ENCODE data around the gene NUMA1. TPM values are rescaled to one million over a fixed set of nuclear protein-coding genes. Genes with fewer than 3 reads are reported as not detected.
A peak's percentile ranks its signal among the peaks of the same experiment; 100 is the strongest.

The NUMA1 gene
- total RNA-seq, 1 donor from 2014 or later, result 177 TPM

GRCh38 chr11:72004515-72005346 lies 75.6 kb downstream of the NUMA1 start:
- Histone ChIP-seq H3K4me3 (ENCODE audit: low read length in 3 of 3) (no peak overlapping the region), H3K27ac (ENCODE audit: low read depth, low read length) (peak overlapping the region; percentile 30), H3K36me3 (ENCODE audit: control insufficient read depth in 3 of 3, insufficient read depth in 3 of 3, low read length in 3 of 3) (peaks cover 86 to 92% (median 88%) of the 10 kb centered on the region in 3 donors), H3K27me3 (ENCODE audit: control insufficient read depth in 3 of 3, insufficient read depth in 3 of 3, low read length in 3 of 3) (no peaks in the 10 kb centered on the region), H3K9ac (ENCODE audit: low read depth in 1 of 3, low read length in 3 of 3) (peak overlapping the region in 1 of 3 donors; percentile 40), H3K9me3 (ENCODE audit: control insufficient read depth in 3 of 3, low read length in 3 of 3) (no peaks in the 10 kb centered on the region), H3K4me1 (ENCODE audit: control insufficient read depth in 3 of 3, insufficient read depth in 3 of 3, low read length in 3 of 3) (peaks cover 20 to 28% (median 20%) of the 10 kb centered on the region in 3 donors)

GRCh38 chr11:72003776-72004171 lies 76.6 kb downstream of the NUMA1 start:
- Histone ChIP-seq H3K4me1 (ENCODE audit: control insufficient read depth in 3 of 3, insufficient read depth in 3 of 3, low read length in 3 of 3) (peaks cover 28 to 37% (median 28%) of the 10 kb centered on the region in 3 donors), H3K27ac (ENCODE audit: low read depth, low read length) (no peak overlapping the region), H3K36me3 (ENCODE audit: control insufficient read depth in 3 of 3, insufficient read depth in 3 of 3, low read length in 3 of 3) (peaks cover 77 to 83% (median 79%) of the 10 kb centered on the region in 3 donors), H3K27me3 (ENCODE audit: control insufficient read depth in 3 of 3, insufficient read depth in 3 of 3, low read length in 3 of 3) (no peaks in the 10 kb centered on the region), H3K9ac (ENCODE audit: low read depth in 1 of 3, low read length in 3 of 3) (peak overlapping the region in 1 of 3 donors; percentile 33), H3K4me3 (ENCODE audit: low read length in 3 of 3) (no peak overlapping the region), H3K9me3 (ENCODE audit: control insufficient read depth in 3 of 3, low read length in 3 of 3) (no peaks in the 10 kb centered on the region)

- Histone ChIP-seq H3K4me1 (ENCODE audit: control insufficient read depth in 3 of 3, insufficient read depth in 3 of 3, low read length in 3 of 3) (peaks cover 28 to 44% (median 28%) of the 10 kb centered on the region in 3 donors), H3K9me3 (ENCODE audit: control insufficient read depth in 3 of 3, low read length in 3 of 3) (no peaks in the 10 kb centered on the region), H3K36me3 (ENCODE audit: control insufficient read depth in 3 of 3, insufficient read depth in 3 of 3, low read length in 3 of 3) (peaks cover 72 to 76% (median 73%) of the 10 kb centered on the region in 3 donors), H3K4me3 (ENCODE audit: low read length in 3 of 3) (no peak overlapping the region), H3K9ac (ENCODE audit: low read depth in 1 of 3, low read length in 3 of 3) (no peak overlapping the region), H3K27me3 (ENCODE audit: control insufficient read depth in 3 of 3, insufficient read depth in 3 of 3, low read length in 3 of 3) (no peaks in the 10 kb centered on the region), H3K27ac (ENCODE audit: low read depth, low read length) (no peak overlapping the region)
These were observed 77.2 kb downstream of the NUMA1 start for GRCh38 chr11:72002841-72003775.

GRCh38 chr11:72001834-72002591 lies 78.3 kb downstream of the NUMA1 start:
- peaks cover 61 to 66% (median 62%) of the 10 kb centered on the region in 3 donors for H3K36me3 ChIP-seq (ENCODE audit: control insufficient read depth in 3 of 3, insufficient read depth in 3 of 3, low read length in 3 of 3)
- no peak overlapping the region for H3K4me3 ChIP-seq (ENCODE audit: low read length in 3 of 3)
- H3K9me3 ChIP-seq (ENCODE audit: control insufficient read depth in 3 of 3, low read length in 3 of 3), result no peaks in the 10 kb centered on the region
- no peaks in the 10 kb centered on the region for H3K27me3 ChIP-seq (ENCODE audit: control insufficient read depth in 3 of 3, insufficient read depth in 3 of 3, low read length in 3 of 3)
- H3K4me1 ChIP-seq (ENCODE audit: control insufficient read depth in 3 of 3, insufficient read depth in 3 of 3, low read length in 3 of 3), result peaks cover 29 to 55% (median 33%) of the 10 kb centered on the region in 3 donors
- no peak overlapping the region for H3K9ac ChIP-seq (ENCODE audit: low read depth in 1 of 3, low read length in 3 of 3)
- no peak overlapping the region for H3K27ac ChIP-seq (ENCODE audit: low read depth, low read length)

GRCh38 chr11:72001285-72001684 lies 79.1 kb downstream of the NUMA1 start:
- H3K36me3 ChIP-seq (ENCODE audit: control insufficient read depth in 3 of 3, insufficient read depth in 3 of 3, low read length in 3 of 3), result peaks cover 54 to 59% (median 56%) of the 10 kb centered on the region in 3 donors
- peaks cover 33 to 60% (median 33%) of the 10 kb centered on the region in 3 donors for H3K4me1 ChIP-seq (ENCODE audit: control insufficient read depth in 3 of 3, insufficient read depth in 3 of 3, low read length in 3 of 3)
- no peaks in the 10 kb centered on the region for H3K9me3 ChIP-seq (ENCODE audit: control insufficient read depth in 3 of 3, low read length in 3 of 3)
- H3K27me3 ChIP-seq (ENCODE audit: control insufficient read depth in 3 of 3, insufficient read depth in 3 of 3, low read length in 3 of 3), result no peaks in the 10 kb centered on the region
- no peak overlapping the region for H3K27ac ChIP-seq (ENCODE audit: low read depth, low read length)
- no peak overlapping the region for H3K4me3 ChIP-seq (ENCODE audit: low read length in 3 of 3)
- H3K9ac ChIP-seq (ENCODE audit: low read depth in 1 of 3, low read length in 3 of 3), result no peak overlapping the region

GRCh38 chr11:72000202-72000867 lies 80.0 kb downstream of the NUMA1 start:
- Histone ChIP-seq H3K4me1 (ENCODE audit: control insufficient read depth in 3 of 3, insufficient read depth in 3 of 3, low read length in 3 of 3) (peaks cover 24 to 52% (median 29%) of the 10 kb centered on the region in 3 donors), H3K27ac (ENCODE audit: low read depth, low read length) (peak overlapping the region; percentile 76), H3K36me3 (ENCODE audit: control insufficient read depth in 3 of 3, insufficient read depth in 3 of 3, low read length in 3 of 3) (peaks cover 48 to 54% (median 49%) of the 10 kb centered on the region in 3 donors), H3K4me3 (ENCODE audit: low read length in 3 of 3) (no peak overlapping the region), H3K27me3 (ENCODE audit: control insufficient read depth in 3 of 3, insufficient read depth in 3 of 3, low read length in 3 of 3) (no peaks in the 10 kb centered on the region), H3K9ac (ENCODE audit: low read depth in 1 of 3, low read length in 3 of 3) (peak overlapping the region in 2 of 3 donors; percentile 45 to 55), H3K9me3 (ENCODE audit: control insufficient read depth in 3 of 3, low read length in 3 of 3) (no peaks in the 10 kb centered on the region)

GRCh38 chr11:71999798-72000197 lies 80.5 kb downstream of the NUMA1 start:
- Histone ChIP-seq H3K27ac (ENCODE audit: low read depth, low read length) (peak overlapping the region; percentile 76), H3K4me3 (ENCODE audit: low read length in 3 of 3) (peak overlapping the region; percentile 10 to 41 (median 30))

GRCh38 chr11:71999362-71999761 lies 81.0 kb downstream of the NUMA1 start:
- no peaks in the 10 kb centered on the region for H3K9me3 ChIP-seq (ENCODE audit: control insufficient read depth in 3 of 3, low read length in 3 of 3)
- H3K27me3 ChIP-seq (ENCODE audit: control insufficient read depth in 3 of 3, insufficient read depth in 3 of 3, low read length in 3 of 3), result no peaks in the 10 kb centered on the region
- H3K36me3 ChIP-seq (ENCODE audit: control insufficient read depth in 3 of 3, insufficient read depth in 3 of 3, low read length in 3 of 3), result peaks cover 39 to 44% (median 40%) of the 10 kb centered on the region in 3 donors
- H3K27ac ChIP-seq (ENCODE audit: low read depth, low read length), result peak overlapping the region; percentile 76
- peak overlapping the region; percentile 45 to 49 (median 48) for H3K4me3 ChIP-seq (ENCODE audit: low read length in 3 of 3)
- peaks cover 20 to 46% (median 23%) of the 10 kb centered on the region in 3 donors for H3K4me1 ChIP-seq (ENCODE audit: control insufficient read depth in 3 of 3, insufficient read depth in 3 of 3, low read length in 3 of 3)
- H3K9ac ChIP-seq (ENCODE audit: low read depth in 1 of 3, low read length in 3 of 3), result peak overlapping the region in 2 of 3 donors; percentile 45 to 55

More at GRCh38 chr11:71999798-72000197, 80.5 kb downstream of the NUMA1 start:
- Histone ChIP-seq H3K4me1 (ENCODE audit: control insufficient read depth in 3 of 3, insufficient read depth in 3 of 3, low read length in 3 of 3) (peaks cover 20 to 47% (median 24%) of the 10 kb centered on the region in 3 donors), H3K36me3 (ENCODE audit: control insufficient read depth in 3 of 3, insufficient read depth in 3 of 3, low read length in 3 of 3) (peaks cover 44 to 48% (median 44%) of the 10 kb centered on the region in 3 donors), H3K9me3 (ENCODE audit: control insufficient read depth in 3 of 3, low read length in 3 of 3) (no peaks in the 10 kb centered on the region), H3K27me3 (ENCODE audit: control insufficient read depth in 3 of 3, insufficient read depth in 3 of 3, low read length in 3 of 3) (no peaks in the 10 kb centered on the region), H3K9ac (ENCODE audit: low read depth in 1 of 3, low read length in 3 of 3) (peak overlapping the region in 2 of 3 donors; percentile 45 to 55)

Measured in skeletal muscle tissue (tissue), 4 donors.